GDM1 (cell line): Measurements from ENCODE around the gene FSIP1.

Experiments used
- DNase-seq: peaks from one replicate; lab custom pipeline; 2025; lab: John Stamatoyannopoulos, UW

Gene FSIP1

GRCh38 chr15:39645138-39645975 is 137.3 kb downstream of the FSIP1 start:
- no peak for DNase-seq

GRCh38 chr15:39644136-39644535 is 138.5 kb downstream of the FSIP1 start:
- DNase-seq, result no peak

GRCh38 chr15:39643727-39644126 is 138.9 kb downstream of the FSIP1 start:
- no peak for DNase-seq

- no peak for DNase-seq
Measured at GRCh38 chr15:39642011-39642640, 140.5 kb downstream of the FSIP1 start.

- no peak for DNase-seq
Measured at GRCh38 chr15:39641191-39641889, 141.3 kb downstream of the FSIP1 start.

DNA sequence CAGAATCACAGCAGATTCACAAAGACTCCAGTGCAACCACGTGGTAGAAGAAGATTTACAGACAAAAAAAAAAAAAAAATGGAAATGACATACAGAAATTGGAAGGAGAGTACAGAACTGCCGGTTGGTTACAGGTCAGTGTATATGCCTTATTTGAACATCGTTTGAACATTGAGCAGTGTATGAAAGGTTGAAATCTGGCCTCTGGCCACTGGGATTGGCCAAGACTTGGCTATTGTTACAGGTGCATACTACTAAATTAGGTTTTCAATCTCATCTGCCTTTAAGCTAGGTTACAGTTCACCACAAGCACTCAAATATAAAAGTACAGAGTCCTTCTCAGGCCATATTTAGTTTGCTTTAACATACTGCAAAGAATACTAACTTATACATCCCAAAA is 142.0 kb downstream of the FSIP1 start:
- DNase-seq, result no peak

DNA sequence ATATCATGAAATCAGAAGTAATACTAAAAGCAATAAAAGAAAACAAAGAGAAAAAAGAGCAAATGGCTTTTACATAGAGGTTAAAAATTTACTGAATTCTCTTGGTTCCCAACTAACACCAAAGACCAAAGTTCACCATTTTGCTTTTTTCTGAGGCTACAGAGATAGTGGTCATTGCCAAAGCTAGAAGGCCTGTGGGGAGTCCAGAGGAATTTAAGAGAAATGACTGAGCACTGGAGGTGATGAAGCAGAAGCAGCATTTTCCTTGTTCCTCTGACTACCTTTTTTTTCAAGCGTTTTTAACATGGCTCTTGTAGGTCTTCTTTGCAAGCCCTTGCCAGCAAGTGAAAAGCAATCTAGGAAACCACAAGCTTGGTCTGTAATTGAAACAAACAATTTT is 143.6 kb downstream of the FSIP1 start:
- DNase-seq, result no peak

- no peak for DNase-seq
Measured at GRCh38 chr15:39638041-39638440, 144.6 kb downstream of the FSIP1 start.

DNA sequence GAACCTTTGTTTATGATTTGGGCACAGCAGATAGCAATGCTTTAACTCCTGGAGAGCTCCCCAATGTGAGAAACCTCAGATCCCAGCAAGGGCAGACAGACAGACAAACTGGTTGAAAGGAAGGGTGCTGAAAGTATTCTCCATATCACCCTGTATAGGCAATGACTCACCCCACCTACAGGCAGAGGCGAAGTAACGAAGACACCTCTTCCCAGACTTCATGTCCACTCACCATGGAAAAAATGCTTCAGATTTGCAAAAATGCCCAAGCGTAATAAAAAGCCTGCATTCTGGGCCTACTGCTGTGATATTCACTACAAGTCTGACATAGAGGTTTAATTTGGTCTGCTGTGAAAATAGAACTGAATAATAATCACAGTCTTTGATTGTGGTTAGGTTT is 151.3 kb downstream of the FSIP1 start:
- no peak for DNase-seq

- no peak for DNase-seq
Measured at GRCh38 chr15:39629906-39630305, 152.7 kb downstream of the FSIP1 start.

GRCh38 chr15:39629371-39629770 is 153.3 kb downstream of the FSIP1 start:
- DNase-seq, result no peak

DNA sequence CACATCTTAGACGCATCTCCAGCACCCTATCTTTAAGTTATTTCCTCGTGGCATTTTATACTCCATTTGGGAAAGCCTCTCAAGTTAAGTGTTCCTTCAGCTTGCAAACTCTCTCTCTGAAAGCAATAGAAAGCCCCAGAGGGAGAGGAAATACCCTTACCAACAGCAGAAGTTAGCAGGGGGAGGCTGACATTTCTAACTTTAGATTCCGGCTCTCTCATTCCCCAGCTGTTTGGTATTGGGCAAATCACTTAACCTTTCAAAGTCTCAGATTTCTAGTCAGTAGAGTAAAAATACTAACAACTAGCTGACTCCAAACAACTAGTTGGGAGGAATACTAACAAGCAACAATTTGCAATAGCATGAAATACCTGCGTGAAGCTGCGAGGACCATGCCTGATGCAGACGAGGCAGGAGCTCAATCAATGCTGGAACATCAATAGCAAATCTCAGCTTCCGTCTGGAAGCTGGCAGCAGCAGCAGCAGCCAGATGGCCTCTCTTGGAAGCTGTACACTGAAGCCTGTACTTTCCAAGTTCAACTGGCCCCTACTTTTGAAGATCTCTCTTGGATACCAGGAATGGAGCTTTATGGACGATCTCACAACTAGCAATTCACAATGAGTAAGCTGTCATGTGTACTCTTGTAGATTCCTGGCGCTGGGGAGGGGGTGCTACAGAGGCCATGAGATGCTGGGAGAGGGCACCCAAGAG is 153.9 kb downstream of the FSIP1 start:
- DNase-seq, result no peak

- no peak for DNase-seq
Measured at GRCh38 chr15:39628144-39628508, 154.5 kb downstream of the FSIP1 start.

DNA sequence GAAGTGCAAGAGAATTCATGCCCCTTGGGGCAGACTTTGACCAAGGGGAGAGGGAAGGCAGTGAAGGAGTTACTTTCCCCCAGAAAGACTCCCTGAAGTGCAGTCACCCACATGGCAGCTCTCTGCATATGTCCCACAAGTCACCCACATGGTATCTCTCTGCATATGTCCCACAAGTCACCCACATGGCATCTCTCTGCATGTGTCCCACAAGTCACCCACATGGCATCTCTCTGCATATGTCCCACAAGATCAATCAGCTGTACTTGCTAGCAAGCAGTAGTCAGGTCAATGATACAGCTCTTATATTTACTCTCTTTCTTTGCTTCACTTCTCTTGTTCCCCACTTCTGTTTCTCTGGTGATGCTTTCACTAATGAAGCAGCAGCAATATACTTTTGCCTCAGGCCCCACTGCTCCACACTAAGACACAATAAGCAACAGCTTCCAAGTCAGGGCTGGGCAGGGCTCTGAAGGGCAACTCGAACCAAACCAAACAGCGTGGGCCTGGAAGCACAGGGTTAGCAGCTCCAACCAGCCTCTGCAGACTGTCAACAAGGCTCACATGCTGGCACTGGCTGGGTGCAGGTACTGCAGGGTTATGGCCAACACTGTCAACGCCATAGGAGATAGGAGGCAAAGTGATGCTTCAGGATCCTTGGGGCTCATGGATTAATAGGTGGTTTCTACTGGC is 155.0 kb downstream of the FSIP1 start:
- DNase-seq, result no peak

GRCh38 chr15:39625856-39626255 is 156.8 kb downstream of the FSIP1 start:
- DNase-seq, result no peak

- no peak for DNase-seq
Measured at GRCh38 chr15:39625451-39625850, 157.2 kb downstream of the FSIP1 start.

DNA sequence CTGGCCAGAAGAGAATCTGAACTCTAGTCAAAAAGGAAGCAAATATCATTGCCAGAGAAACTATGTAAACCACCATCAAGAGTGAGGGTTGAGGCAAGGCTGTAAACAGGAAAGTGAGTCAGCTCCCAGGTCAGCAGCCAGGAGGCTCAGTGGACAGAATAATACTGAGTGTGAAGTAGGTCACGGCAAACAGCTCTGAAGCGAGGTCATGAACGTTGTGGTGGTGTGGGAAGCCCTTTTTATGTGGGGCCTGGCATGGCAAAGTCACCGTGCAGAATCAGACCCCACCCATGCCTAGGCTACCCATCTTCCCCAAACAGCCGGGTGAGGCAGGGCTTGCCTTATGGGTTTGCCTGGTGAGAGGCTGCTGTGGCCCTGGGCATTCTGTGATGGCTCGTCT is 157.8 kb downstream of the FSIP1 start:
- peak; percentile 46 for DNase-seq

DNA sequence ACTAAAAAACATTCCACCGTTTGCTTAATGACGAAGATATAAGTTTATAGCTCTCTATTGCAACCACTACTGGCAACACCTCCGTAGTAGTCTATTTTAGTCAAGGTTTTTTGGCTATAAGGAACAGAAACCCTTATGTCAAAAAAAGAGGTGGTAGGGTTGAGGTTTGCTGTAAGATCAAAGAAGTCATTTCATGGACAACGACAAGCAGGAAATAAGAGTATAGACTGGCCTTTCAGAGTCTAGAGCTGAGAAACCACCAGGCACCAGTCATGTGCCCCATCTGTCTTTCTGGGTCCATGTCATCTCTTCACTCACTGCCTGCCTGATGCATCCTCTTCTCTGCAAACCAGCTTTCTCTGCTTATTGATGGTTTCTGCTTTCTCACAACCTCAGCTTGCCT is 159.1 kb downstream of the FSIP1 start:
- DNase-seq, result no peak

DNA sequence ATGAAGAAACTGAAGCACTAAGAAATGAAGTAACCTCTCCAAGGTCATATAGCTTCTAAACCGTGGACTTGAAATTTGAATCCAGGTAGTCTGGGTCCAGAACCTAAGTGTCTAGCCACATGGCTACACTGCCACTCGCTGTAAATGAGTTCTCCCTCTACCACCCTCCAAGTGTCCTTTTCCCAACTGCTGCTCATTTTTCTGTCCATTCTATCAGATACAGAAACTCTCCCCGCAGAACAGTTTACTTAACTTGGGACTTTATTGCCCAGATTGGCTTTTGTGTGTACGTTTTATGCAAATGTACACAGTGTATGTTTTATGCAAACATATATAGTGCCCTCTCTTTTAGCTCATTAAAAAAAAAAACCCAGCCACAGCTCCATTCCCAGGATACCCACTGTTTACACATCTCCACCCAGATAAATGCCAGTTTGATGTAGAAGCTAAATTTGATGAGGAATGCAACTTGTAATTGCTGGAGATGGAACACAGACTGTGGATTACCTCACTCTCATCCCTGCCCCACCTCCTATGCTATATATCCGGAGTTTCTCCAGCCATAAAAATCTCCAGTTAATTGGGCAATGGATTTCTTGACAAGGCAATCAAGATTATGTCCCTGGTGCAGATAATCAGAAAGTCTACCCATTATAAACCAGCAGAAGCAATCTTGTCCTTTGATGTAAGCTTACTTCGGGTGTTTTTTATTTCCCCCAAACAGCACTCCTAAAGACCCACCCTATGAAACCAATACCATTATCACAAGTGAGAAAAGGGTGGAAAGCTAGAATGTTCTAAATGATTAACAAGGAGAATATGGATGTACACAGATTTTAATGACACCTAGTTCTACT is 159.8 kb downstream of the FSIP1 start:
- no peak for DNase-seq

DNA sequence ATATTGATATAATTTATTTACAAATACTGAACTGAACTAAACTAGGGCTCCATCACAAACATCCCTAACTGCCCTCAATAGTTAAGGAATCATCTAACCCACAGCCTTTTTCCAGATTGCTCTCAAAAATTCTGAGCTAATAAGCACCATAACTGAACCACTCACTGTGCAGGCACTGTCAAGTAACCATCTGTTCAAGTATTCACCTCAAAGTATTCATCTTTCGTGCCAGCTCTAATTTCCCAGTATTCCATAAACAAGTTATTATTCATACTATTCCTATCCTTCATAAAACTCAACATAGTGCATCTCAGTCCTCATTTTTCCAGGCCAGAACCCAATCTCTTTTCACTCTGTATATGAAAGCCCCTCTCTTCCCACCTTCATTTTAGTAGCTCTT is 160.7 kb downstream of the FSIP1 start:
- DNase-seq, result no peak

DNA sequence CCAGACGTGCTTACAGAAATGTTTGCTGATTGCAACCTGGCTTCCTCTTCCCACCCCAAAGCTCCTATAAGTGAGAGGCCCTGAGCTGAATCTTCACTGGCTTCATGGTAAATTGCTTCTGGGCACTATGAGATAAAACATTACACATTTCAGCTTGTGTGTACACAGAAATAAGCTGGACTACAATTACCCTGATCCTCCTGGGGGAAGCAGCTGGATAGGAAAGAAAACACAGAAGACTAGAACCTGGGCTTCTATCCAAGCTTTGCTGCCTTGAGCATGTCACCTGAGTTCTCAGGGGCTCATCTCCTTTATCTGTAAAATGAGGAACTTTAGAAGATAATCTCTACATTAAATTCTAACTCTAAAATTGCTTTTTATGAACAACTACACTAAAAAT is 161.4 kb downstream of the FSIP1 start:
- no peak for DNase-seq
